Glutamatergic neuron (in vitro differentiated cells): ENCODE data around the gene TNS1. TPM values are rescaled to one million over a fixed set of nuclear protein-coding genes. Genes with fewer than 3 reads are reported as not detected.

ENCODE experiments used
- DNase-seq: peaks from one replicate; pipeline ENCODE4 v3.0.0; 2022
- H3K27ac Mint-ChIP-seq: one replicate; pipeline ENCODE4 v1.8.0; 2020; ENCODE audit warnings: mild to moderate bottlenecking, mixed read lengths, inconsistent platforms; ENCODE audit not compliant: unreplicated experiment
- H3K27me3 Mint-ChIP-seq: one replicate; pipeline ENCODE4 v1.8.0; 2020; ENCODE audit warnings: mild to moderate bottlenecking, moderate library complexity, mixed read lengths, inconsistent platforms; ENCODE audit not compliant: unreplicated experiment
- H3K36me3 Mint-ChIP-seq: one replicate; pipeline ENCODE4 v1.8.0; 2020; ENCODE audit warnings: mild to moderate bottlenecking, mixed read lengths, inconsistent platforms; ENCODE audit not compliant: unreplicated experiment
- H3K4me1 Mint-ChIP-seq: one replicate; pipeline ENCODE4 v1.8.0; 2020; ENCODE audit warnings: mild to moderate bottlenecking, low read depth, mixed read lengths, inconsistent platforms; ENCODE audit not compliant: unreplicated experiment
- H3K4me3 Mint-ChIP-seq: one replicate; pipeline ENCODE4 v1.8.0; 2020; ENCODE audit warnings: mild to moderate bottlenecking, mixed read lengths, inconsistent platforms; ENCODE audit not compliant: unreplicated experiment
- H3K9me3 Mint-ChIP-seq: one replicate; pipeline ENCODE4 v1.8.0; 2020; ENCODE audit warnings: mild to moderate bottlenecking, moderate library complexity, mixed read lengths, inconsistent platforms; ENCODE audit not compliant: unreplicated experiment
- CTCF ChIP-seq: fragments of 200-600 bp; sonication (generic); IDR thresholded peaks from one replicate; pipeline ENCODE4 v1.5.0; 2021; ENCODE audit not compliant: partially characterized antibody, unreplicated experiment
- total RNA-seq: library from RNA; stranded (reverse); fragmentation: NEBNext Ultra II Directional; extraction: Animal tissue kit (Norgen Biotek cat#: 25700); gene quantifications from one replicate; pipeline ENCODE4 v1.2.1, GENCODE V29; 2021; ENCODE audit not compliant: unreplicated experiment

TNS1 gene
- total RNA-seq, 1 donor from 2014 or later = 3.2 TPM

GRCh38 chr2:217838409-217838831, 164.4 kb downstream of the TNS1 start:
- peak overlapping the region; percentile 30 for H3K27ac Mint-ChIP-seq
- H3K27me3 Mint-ChIP-seq = peaks cover 4% of the 10 kb centered on the region
- no peak overlapping the region for H3K4me3 Mint-ChIP-seq
- TF ChIP-seq CTCF = no peak
- peaks cover 25% of the 10 kb centered on the region for H3K4me1 Mint-ChIP-seq
- H3K36me3 Mint-ChIP-seq = no peaks in the 10 kb centered on the region
- no peak for DNase-seq
- peaks cover 2% of the 10 kb centered on the region for H3K9me3 Mint-ChIP-seq

GRCh38 chr2:217837530-217837929, 165.3 kb downstream of the TNS1 start:
- H3K4me1 Mint-ChIP-seq = peaks cover 25% of the 10 kb centered on the region
- peak overlapping the region; percentile 23 for H3K4me3 Mint-ChIP-seq
- no peak for DNase-seq
- H3K36me3 Mint-ChIP-seq = no peaks in the 10 kb centered on the region
- H3K9me3 Mint-ChIP-seq = peaks cover 2% of the 10 kb centered on the region
- H3K27me3 Mint-ChIP-seq = peaks cover 7% of the 10 kb centered on the region
- no peak for TF ChIP-seq CTCF
- peak overlapping the region; percentile 38 for H3K27ac Mint-ChIP-seq

GRCh38 chr2:217836901-217837491, 165.8 kb downstream of the TNS1 start:
- no peaks in the 10 kb centered on the region for H3K36me3 Mint-ChIP-seq
- DNase-seq = peak; percentile 38
- peaks cover 25% of the 10 kb centered on the region for H3K4me1 Mint-ChIP-seq
- H3K9me3 Mint-ChIP-seq = peaks cover 2% of the 10 kb centered on the region
- peak overlapping the region; percentile 81 for H3K27ac Mint-ChIP-seq
- TF ChIP-seq CTCF = no peak
- H3K4me3 Mint-ChIP-seq = peak overlapping the region; percentile 47
- H3K27me3 Mint-ChIP-seq = peaks cover 8% of the 10 kb centered on the region

GRCh38 chr2:217835931-217836891, 166.6 kb downstream of the TNS1 start:
- H3K36me3 Mint-ChIP-seq = no peaks in the 10 kb centered on the region
- no peak for DNase-seq
- peaks cover 2% of the 10 kb centered on the region for H3K9me3 Mint-ChIP-seq
- peaks cover 25% of the 10 kb centered on the region for H3K4me1 Mint-ChIP-seq
- TF ChIP-seq CTCF = no peak
- H3K4me3 Mint-ChIP-seq = peak overlapping the region; percentile 49
- H3K27me3 Mint-ChIP-seq = peaks cover 8% of the 10 kb centered on the region
- H3K27ac Mint-ChIP-seq = peak overlapping the region; percentile 81
